H1 (cell line): ENCODE results near the gene MLN.

Experiments
- GABPA ChIP-seq: IDR thresholded peaks from 2 replicates; pipeline ENCODE4 v1.6.1; 2011; ENCODE audit warnings: mild to moderate bottlenecking, low read length, moderate library complexity, borderline replicate concordance; ENCODE audit not compliant: insufficient read depth
- TF ChIP-seq, protein P1 (sequence below), 3 experiments: IDR thresholded peaks; 1 replicate in 2 of 3; 2 replicates in 1 of 3; pipeline versions ENCODE4 v1.5.1 to v1.6.1; 2011; ENCODE audit warnings: low read length in 3 of 3, mild to moderate bottlenecking in 3 of 3, inconsistent platforms in 2 of 3, low read depth in 1 of 3, moderate library complexity in 1 of 3; ENCODE audit not compliant: insufficient read depth in 1 of 3; ENCODE audit errors: control extremely low read depth in 1 of 3

DNA sequence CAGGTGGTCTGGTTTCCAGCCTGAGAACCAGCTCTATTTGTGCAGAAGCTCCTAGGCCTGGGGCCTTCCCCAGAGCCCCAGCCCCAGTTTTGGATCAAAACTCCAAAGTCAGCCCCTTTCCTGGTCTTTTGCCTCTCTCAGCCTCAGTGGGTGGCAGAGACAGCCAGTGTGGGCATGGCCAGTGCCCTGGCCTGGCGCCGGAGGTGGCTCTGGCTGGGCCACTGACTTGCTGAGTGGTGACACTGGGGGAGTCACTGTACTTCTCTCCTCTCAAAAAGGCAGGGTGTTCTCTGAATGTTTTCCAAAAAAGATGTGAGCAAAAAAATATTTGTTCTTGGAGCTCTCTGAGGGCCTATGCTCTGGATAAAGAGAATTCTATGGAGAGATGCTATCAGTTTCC, 20.0 kb upstream of the MLN start:
- TF ChIP-seq, protein P1, sequence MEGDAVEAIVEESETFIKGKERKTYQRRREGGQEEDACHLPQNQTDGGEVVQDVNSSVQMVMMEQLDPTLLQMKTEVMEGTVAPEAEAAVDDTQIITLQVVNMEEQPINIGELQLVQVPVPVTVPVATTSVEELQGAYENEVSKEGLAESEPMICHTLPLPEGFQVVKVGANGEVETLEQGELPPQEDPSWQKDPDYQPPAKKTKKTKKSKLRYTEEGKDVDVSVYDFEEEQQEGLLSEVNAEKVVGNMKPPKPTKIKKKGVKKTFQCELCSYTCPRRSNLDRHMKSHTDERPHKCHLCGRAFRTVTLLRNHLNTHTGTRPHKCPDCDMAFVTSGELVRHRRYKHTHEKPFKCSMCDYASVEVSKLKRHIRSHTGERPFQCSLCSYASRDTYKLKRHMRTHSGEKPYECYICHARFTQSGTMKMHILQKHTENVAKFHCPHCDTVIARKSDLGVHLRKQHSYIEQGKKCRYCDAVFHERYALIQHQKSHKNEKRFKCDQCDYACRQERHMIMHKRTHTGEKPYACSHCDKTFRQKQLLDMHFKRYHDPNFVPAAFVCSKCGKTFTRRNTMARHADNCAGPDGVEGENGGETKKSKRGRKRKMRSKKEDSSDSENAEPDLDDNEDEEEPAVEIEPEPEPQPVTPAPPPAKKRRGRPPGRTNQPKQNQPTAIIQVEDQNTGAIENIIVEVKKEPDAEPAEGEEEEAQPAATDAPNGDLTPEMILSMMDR (IDR thresholded peaks at IDR 0.05; ENCODE audit: control extremely low read depth in 1 of 3, insufficient read depth in 1 of 3, low read depth in 1 of 3, low read length in 3 of 3), result no peak
- no peak for TF ChIP-seq GABPA
